Ascending aorta (tissue), 2 donors: ENCODE data around the gene ARPC4. TPM values are rescaled to one million over a fixed set of nuclear protein-coding genes. Genes with fewer than 3 reads are reported as not detected.
"Not testable (repeated sequence)": the region's sequence is repeated elsewhere in the genome, so short reads cannot be mapped to it uniquely, and the experiment has no call there.

ENCODE experiments used
- DNase-seq, 2 donors: peaks; one replicate each; pipeline ENCODE4 v3.0.0-alpha.2; 2019; ENCODE audit warnings: low spot score in 2 of 2
- H3K27ac ChIP-seq, 2 donors: fragments of 200-600 bp; sonication (generic); one replicate each; pipeline ENCODE4 v1.5.1; 2016 to 2017; ENCODE audit warnings: mild to moderate bottlenecking in 1 of 2
- H3K27me3 ChIP-seq: fragments of 200-600 bp; sonication (generic); one replicate; pipeline ENCODE4 v1.5.1; 2017
- H3K36me3 ChIP-seq, 2 donors: fragments of 200-600 bp; sonication (generic); one replicate each; pipeline ENCODE4 v1.5.1; 2016
- H3K4me1 ChIP-seq, 2 donors: fragments of 200-600 bp; sonication (generic); one replicate each; pipeline ENCODE4 v1.5.1; 2016 to 2017; ENCODE audit warnings: mild to moderate bottlenecking in 1 of 2
- H3K4me3 ChIP-seq, 2 donors: fragments of 200-600 bp; sonication (generic); one replicate each; pipeline ENCODE4 v1.5.1; 2016 to 2017; ENCODE audit warnings: mild to moderate bottlenecking in 1 of 2
- H3K9me3 ChIP-seq, 2 donors: fragments of 200-600 bp; sonication (generic); one replicate each; pipeline ENCODE4 v1.5.1; 2016
- intact Hi-C: fragments of 100-400 bp; cut with DNase I; formaldehyde crosslinking; loops from one replicate; pipeline ENCODE4 v1.15.1; 2023
- total RNA-seq: library from RNA; depleted of rRNA; stranded (reverse); fragments of >200 nt; gene quantifications from one replicate; pipeline ENCODE4 v1.1.0, GENCODE V29; 2016
- TF ChIP-seq, protein P1 (sequence below), 3 experiments: fragments of 200-600 bp in 2 of 3; fragments of 450-650 bp in 1 of 3; sonication (generic) in 2 of 3; IDR thresholded peaks; one replicate each; pipeline ENCODE4 v1.5.1; 2016 to 2019; ENCODE audit warnings: antibody characterized with exemption in 3 of 3, mild to moderate bottlenecking in 1 of 3, moderate library complexity in 1 of 3

Gene ARPC4
- total RNA-seq, 1 donor from 2014 or later: 160 TPM

DNA sequence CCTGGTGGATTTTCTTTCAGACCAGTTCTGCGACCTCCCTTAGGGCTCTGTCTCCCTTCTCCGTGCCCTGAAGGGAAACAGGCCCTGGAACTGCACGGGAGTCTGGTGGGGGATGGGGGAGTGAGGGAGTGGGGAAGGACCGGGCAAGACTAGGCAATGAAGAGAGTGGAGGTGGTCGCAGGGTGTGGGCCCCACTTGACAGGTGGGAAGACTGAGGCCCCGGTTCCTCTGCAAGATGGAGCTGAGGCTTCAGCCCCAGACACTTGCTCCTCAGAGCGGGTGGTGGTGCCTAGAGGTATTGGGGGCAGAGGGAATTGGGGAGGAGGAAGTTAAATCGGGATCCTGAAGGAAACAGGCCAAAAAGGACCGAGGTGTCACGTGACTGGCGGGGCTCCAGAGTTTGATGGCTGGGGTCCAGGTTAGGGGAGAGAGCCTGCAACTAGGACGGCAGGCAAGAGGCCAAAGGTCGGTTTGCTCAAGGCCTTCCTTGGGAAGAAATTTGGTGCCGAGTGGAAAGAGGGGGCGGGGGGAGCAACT lies 22.5 kb upstream of the ARPC4 start:
- DNase-seq: peak in 1 of 2 donors; percentile 91
- Histone ChIP-seq H3K9me3 (no peaks in the 10 kb centered on the region), H3K27ac (peak overlapping the region; percentile 81 to 88), H3K4me1 (peaks cover 0 to 25% of the 10 kb centered on the region in 2 donors), H3K36me3 (peaks cover 6 to 10% of the 10 kb centered on the region in 2 donors), H3K4me3 (peak overlapping the region; percentile 73 to 92), H3K27me3 (no peaks in the 10 kb centered on the region)
- intact Hi-C loops: loop anchor here (1.0 kb wide), 3 partner anchors 21 to 39 kb away; partner anchors contain the start of genes BRPF1, OGG1 and TADA3
- TF ChIP-seq, protein P1, sequence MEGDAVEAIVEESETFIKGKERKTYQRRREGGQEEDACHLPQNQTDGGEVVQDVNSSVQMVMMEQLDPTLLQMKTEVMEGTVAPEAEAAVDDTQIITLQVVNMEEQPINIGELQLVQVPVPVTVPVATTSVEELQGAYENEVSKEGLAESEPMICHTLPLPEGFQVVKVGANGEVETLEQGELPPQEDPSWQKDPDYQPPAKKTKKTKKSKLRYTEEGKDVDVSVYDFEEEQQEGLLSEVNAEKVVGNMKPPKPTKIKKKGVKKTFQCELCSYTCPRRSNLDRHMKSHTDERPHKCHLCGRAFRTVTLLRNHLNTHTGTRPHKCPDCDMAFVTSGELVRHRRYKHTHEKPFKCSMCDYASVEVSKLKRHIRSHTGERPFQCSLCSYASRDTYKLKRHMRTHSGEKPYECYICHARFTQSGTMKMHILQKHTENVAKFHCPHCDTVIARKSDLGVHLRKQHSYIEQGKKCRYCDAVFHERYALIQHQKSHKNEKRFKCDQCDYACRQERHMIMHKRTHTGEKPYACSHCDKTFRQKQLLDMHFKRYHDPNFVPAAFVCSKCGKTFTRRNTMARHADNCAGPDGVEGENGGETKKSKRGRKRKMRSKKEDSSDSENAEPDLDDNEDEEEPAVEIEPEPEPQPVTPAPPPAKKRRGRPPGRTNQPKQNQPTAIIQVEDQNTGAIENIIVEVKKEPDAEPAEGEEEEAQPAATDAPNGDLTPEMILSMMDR (IDR thresholded peaks at IDR 0.05): no peak

DNA sequence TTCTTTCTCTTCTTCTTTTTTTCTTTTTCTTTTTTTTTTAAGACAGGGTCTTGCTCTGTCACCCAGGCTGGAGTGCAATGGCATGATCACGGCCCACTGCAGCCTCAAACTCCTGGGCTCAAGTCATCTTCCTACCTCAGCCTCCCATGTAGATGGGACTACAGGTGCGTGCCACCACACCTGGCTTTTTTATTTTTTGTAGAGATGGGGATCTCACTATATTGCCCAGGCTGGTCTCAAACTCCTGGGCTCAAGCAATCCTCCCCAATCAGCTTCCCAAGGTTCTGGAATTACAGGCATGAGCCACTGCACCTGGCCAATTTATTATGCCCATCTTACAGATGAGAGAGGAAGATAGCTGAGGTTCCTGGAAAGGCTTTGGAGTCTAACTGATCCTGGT lies 21.9 kb upstream of the ARPC4 start:
- H3K27me3 ChIP-seq, DNase-seq, intact Hi-C loops, H3K36me3 ChIP-seq, H3K9me3 ChIP-seq: not testable (repeated sequence)
- H3K4me3 ChIP-seq: peak overlapping the region in 1 of 2 donors; percentile 92
- H3K27ac ChIP-seq: peak overlapping the region; percentile 81 to 88
- peaks cover 0 to 25% of the 10 kb centered on the region in 2 donors for H3K4me1 ChIP-seq

DNA sequence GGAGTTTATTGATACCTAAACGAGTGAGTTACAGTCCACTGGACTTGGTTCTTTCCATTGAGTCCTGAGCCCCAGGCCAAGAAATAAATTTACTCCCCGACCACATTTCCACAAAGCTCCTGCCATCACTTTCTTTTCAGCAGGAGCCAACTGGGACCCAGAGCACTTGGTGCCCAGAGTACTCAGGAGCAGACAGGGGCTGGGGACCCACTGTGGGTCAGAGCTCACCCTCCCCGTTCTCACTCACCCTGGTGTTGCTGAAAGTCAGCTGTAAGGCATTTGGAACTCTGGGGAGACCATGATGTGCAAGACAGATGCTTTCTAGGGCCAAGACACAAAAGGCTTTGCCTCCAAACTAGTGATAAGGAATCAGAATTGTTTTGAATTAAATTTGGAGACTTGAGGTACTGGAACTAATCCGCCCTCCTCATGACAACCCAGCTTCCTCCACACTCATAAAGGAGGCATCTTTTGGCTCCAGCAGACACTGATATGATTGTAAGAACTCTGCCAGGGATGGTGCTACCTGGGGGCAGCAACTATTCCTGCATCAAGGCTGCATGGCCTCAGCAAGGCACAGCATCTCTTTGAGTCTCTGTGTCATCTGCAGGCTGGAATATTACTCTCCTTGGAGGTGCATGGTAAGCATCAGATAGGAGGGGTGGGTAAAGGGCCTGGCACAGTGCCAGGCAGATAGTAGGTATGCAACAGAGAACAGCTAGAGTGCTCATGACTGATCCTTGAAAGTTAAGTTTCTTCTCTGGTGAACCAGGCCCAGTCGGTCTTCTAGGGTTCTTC lies 15.8 kb upstream of the ARPC4 start:
- H3K9me3 ChIP-seq: no peaks in the 10 kb centered on the region
- H3K27me3 ChIP-seq: no peaks in the 10 kb centered on the region
- TF ChIP-seq, protein P1 (IDR thresholded peaks at IDR 0.05): no peak
- H3K4me3 ChIP-seq: no peak overlapping the region
- intact Hi-C loops: no loop called here
- H3K36me3 ChIP-seq: peaks cover 14 to 23% of the 10 kb centered on the region in 2 donors
- DNase-seq: no peak
- no peaks in the 10 kb centered on the region for H3K4me1 ChIP-seq
- no peak overlapping the region for H3K27ac ChIP-seq

DNA sequence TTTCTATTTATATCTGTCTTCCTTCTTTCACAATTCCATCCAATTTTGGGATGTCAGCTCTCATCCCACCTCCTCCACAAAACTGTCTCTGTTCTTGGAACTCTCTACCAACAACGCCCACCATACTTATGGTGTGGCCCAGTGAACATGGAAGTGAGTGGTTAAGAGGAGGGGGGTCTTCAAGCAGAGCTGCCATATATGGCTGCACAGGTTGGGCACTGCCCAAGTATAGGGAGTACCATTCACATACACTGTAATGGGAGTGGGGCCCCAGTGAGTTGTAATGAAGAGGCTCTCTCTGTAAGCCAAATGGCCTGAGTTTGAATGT lies 15.2 kb upstream of the ARPC4 start:
- H3K4me3 ChIP-seq: no peak overlapping the region
- no peaks in the 10 kb centered on the region for H3K9me3 ChIP-seq
- intact Hi-C loops: no loop called here
- H3K27me3 ChIP-seq: no peaks in the 10 kb centered on the region
- no peak for DNase-seq
- peaks cover 20 to 28% of the 10 kb centered on the region in 2 donors for H3K36me3 ChIP-seq
- no peak overlapping the region for H3K27ac ChIP-seq
- TF ChIP-seq, protein P1 (IDR thresholded peaks at IDR 0.05): no peak
- H3K4me1 ChIP-seq: no peaks in the 10 kb centered on the region

DNA sequence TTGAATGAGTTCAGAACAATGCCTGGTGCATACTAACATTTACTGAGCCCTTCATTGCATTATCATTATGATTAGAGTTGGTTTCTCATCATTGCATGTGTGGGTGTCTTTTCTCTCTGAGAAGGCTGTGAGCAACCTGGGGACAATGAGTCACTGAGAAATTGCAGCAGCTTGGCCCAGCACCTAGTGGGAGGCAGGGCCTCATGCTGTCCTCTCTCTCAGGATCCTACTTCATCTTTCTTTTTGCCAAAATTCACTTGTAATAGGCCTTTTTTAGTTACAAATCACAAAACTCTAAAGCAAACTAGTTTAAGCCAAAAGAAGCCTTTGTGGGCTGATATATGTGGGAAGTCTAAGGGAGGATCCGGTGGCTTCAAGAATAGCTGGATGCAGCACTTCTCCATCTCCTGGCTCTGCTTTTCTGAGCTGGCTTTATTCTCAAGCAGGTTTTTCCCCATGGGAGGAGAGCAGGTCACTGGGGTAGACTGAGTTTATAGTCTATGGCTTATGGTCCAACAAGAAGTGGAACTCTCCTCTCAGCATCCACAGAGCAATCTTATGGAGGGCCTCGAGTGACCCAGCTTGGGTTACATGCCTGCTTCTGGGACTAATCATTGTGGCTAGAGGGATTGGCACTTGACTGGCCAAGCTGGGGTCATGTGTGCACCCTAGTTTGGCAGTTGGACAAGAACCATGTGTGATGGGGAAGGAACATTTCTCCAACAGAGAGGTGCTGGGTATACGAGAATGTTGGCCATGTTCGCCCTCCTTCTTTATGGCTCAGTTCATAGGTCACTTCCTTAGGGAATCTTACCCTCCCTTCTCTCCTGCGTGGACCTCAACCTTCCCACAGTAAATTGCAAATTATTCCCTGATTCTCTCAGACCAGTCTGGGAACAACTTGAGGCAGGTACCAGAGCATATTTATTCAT lies 14.5 kb upstream of the ARPC4 start:
- H3K27me3 ChIP-seq: no peaks in the 10 kb centered on the region
- H3K27ac ChIP-seq: no peak overlapping the region
- no peaks in the 10 kb centered on the region for H3K4me1 ChIP-seq
- DNase-seq: no peak
- H3K9me3 ChIP-seq: no peaks in the 10 kb centered on the region
- H3K4me3 ChIP-seq: no peak overlapping the region
- TF ChIP-seq, protein P1 (IDR thresholded peaks at IDR 0.05): no peak
- intact Hi-C loops: no loop called here
- peaks cover 21 to 36% of the 10 kb centered on the region in 2 donors for H3K36me3 ChIP-seq
